HCT116 (cell line): ENCODE data around the gene HEXD.
"Not testable (repeated sequence)": the region's sequence is repeated elsewhere in the genome, so short reads cannot be mapped to it uniquely, and the experiment has no call there.

ENCODE experiments used
- CEBPB ChIP-seq: IDR thresholded peaks from 2 replicates; pipeline ENCODE4 v1.6.1; 2012; ENCODE audit warnings: low read depth
- EGR1 ChIP-seq: IDR thresholded peaks from 2 replicates; pipeline ENCODE4 v1.6.1; 2012; ENCODE audit warnings: low read depth
- ELF1 ChIP-seq: IDR thresholded peaks from 2 replicates; pipeline ENCODE4 v1.6.1; 2012; ENCODE audit warnings: low read depth, borderline replicate concordance
- EZH2 ChIP-seq: fragments of 200-600 bp; sonication (generic); IDR thresholded peaks from 2 replicates; pipeline ENCODE4 v1.6.1; 2017; ENCODE audit warnings: antibody characterized with exemption, mixed run types
- RAD21 ChIP-seq: IDR thresholded peaks from 2 replicates; pipeline ENCODE4 v1.6.1; 2012; ENCODE audit warnings: low read depth, mild to moderate bottlenecking
- REST ChIP-seq: IDR thresholded peaks from 2 replicates; pipeline ENCODE4 v1.6.1; 2012; ENCODE audit warnings: low read depth
- SP1 ChIP-seq: IDR thresholded peaks from 2 replicates; pipeline ENCODE4 v1.6.1; 2012; ENCODE audit warnings: low read depth
- YY1 ChIP-seq: IDR thresholded peaks from 2 replicates; pipeline ENCODE4 v1.6.1; 2011; ENCODE audit warnings: low read length, low read depth, moderate library complexity, mild to moderate bottlenecking; ENCODE audit not compliant: insufficient replicate concordance; ENCODE audit errors: extremely low read depth
- ZFX ChIP-seq: fragments of 450-650 bp; IDR thresholded peaks from 2 replicates; pipeline ENCODE4 v1.6.1; 2017
- ZNF274 ChIP-seq: fragments of 200-500 bp; sonication (Bioruptor generic); IDR thresholded peaks from 2 replicates; pipeline ENCODE4 v1.6.1; 2014; ENCODE audit warnings: mild to moderate bottlenecking, low read depth, low read length, inconsistent platforms
- TF ChIP-seq, protein P1 (sequence below), 3 experiments: fragments of 200-600 bp in 1 of 3; sonication (generic) in 1 of 3; IDR thresholded peaks in 2 of 3; conservative IDR thresholded peaks in 1 of 3; 2 replicates each; pipeline ENCODE4 v1.5.1; 2012 to 2017; ENCODE audit warnings: low read depth in 2 of 3, low read length in 2 of 3, antibody characterized with exemption in 1 of 3, borderline replicate concordance in 1 of 3, control low read depth in 1 of 3, mild to moderate bottlenecking in 1 of 3, mixed read lengths in 1 of 3, mixed run types in 1 of 3, moderate library complexity in 1 of 3; ENCODE audit not compliant: insufficient read depth in 1 of 3

DNA sequence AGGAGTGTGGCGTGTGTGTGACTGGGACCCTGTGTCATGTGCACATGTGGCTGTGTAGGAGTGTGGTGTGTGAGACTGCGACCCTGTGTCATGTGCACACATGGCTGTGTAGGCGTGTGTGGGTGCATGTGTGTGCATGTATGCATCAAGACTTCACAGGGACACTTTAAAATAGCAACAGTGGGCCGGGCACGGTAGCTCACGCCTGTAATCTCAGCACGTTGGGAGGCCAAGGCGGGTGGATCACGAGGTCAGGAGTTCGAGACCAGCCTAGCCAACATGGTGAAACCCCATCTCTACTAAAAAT lies 36.5 kb upstream of the HEXD start:
- TF ChIP-seq, protein P1, sequence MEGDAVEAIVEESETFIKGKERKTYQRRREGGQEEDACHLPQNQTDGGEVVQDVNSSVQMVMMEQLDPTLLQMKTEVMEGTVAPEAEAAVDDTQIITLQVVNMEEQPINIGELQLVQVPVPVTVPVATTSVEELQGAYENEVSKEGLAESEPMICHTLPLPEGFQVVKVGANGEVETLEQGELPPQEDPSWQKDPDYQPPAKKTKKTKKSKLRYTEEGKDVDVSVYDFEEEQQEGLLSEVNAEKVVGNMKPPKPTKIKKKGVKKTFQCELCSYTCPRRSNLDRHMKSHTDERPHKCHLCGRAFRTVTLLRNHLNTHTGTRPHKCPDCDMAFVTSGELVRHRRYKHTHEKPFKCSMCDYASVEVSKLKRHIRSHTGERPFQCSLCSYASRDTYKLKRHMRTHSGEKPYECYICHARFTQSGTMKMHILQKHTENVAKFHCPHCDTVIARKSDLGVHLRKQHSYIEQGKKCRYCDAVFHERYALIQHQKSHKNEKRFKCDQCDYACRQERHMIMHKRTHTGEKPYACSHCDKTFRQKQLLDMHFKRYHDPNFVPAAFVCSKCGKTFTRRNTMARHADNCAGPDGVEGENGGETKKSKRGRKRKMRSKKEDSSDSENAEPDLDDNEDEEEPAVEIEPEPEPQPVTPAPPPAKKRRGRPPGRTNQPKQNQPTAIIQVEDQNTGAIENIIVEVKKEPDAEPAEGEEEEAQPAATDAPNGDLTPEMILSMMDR (IDR thresholded peaks at IDR 0.05 in 2 of 3, conservative IDR thresholded peaks at IDR 0.05 in 1 of 3; ENCODE audit: borderline replicate concordance in 1 of 3, insufficient read depth in 1 of 3, low read depth in 2 of 3, low read length in 2 of 3), result not testable (repeated sequence)
- not testable (repeated sequence) for TF ChIP-seq CEBPB, EZH2, ZFX, SP1, RAD21, ELF1, ZNF274, YY1, EGR1, REST
